ENCODE measurements around the gene CNOT1. TPM values are rescaled to one million over a fixed set of nuclear protein-coding genes. Genes with fewer than 3 reads are reported as not detected.

Gene CNOT1
- total RNA-seq, 6 donors from 2014 or later, result 78.9 to 158 (median 151) TPM

DNA sequence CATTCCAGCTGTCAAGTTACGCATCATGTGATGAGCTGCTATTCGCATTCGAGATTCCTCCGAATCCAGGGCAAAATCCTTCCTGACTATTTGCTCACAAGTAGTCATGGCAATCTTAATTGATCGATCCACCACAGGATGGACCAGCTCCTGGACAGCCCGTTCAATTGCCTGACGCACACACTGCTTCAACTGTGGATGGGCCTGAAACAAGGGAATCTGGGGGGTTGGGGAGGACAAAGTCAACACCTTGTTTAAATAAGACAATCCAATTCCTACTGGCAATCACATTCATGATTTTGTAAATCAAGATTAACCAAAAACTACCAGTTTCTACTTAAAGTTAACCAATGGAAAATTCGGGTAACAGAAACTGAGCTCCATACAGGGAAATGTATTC lies 85.9 kb downstream of the CNOT1 start:
- DNase-seq (no peak), ATAC-seq (ENCODE audit: low FRiP score in 2 of 2) (no peak)
- Histone ChIP-seq H3K27ac (no peak overlapping the region), H3K4me1 (no peaks in the 10 kb centered on the region), H3K27me3 (no peaks in the 10 kb centered on the region), H3K36me3 (peaks cover 63 to 100% (median 92%) of the 10 kb centered on the region in 4 donors), H3K4me3 (no peak overlapping the region), H3K9me3 (no peaks in the 10 kb centered on the region)
- TF ChIP-seq POLR2AphosphoS5 (IDR thresholded peaks at IDR 0.05), result no peak
- TF ChIP-seq EP300 (IDR thresholded peaks at IDR 0.05), result no peak
- TF ChIP-seq POLR2A (IDR thresholded peaks at IDR 0.05), result no peak
- TF ChIP-seq, protein P1, sequence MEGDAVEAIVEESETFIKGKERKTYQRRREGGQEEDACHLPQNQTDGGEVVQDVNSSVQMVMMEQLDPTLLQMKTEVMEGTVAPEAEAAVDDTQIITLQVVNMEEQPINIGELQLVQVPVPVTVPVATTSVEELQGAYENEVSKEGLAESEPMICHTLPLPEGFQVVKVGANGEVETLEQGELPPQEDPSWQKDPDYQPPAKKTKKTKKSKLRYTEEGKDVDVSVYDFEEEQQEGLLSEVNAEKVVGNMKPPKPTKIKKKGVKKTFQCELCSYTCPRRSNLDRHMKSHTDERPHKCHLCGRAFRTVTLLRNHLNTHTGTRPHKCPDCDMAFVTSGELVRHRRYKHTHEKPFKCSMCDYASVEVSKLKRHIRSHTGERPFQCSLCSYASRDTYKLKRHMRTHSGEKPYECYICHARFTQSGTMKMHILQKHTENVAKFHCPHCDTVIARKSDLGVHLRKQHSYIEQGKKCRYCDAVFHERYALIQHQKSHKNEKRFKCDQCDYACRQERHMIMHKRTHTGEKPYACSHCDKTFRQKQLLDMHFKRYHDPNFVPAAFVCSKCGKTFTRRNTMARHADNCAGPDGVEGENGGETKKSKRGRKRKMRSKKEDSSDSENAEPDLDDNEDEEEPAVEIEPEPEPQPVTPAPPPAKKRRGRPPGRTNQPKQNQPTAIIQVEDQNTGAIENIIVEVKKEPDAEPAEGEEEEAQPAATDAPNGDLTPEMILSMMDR (IDR thresholded peaks at IDR 0.05), result no peak
- 94 to 97% methylated on average over 8 of the region's 8 CpGs for WGBS, 2 donors

DNA sequence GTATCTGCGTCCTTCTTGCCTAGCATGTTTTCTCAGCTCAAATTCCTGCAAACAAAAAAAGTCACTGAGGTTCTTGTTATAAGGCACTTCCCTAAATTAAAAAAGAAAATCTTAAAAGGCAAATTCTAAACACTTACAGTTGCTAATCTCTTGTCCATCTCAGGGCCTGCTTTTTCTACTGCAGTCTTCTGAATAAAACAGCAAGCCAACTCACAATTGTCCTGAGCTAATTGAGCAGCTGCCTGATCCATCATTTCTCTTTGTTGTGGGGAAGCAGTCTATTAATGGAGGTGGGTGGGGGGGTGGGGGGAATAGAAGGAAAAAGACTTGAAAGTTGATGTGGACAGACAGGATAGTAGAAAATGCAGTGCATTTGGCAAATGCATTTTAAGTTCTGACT lies 87.3 kb downstream of the CNOT1 start:
- TF ChIP-seq EP300 (IDR thresholded peaks at IDR 0.05) (no peak), POLR2AphosphoS5 (IDR thresholded peaks at IDR 0.05) (no peak), POLR2A (IDR thresholded peaks at IDR 0.05) (no peak)
- TF ChIP-seq, protein P1 (IDR thresholded peaks at IDR 0.05), result no peak
- DNase-seq (no peak), ATAC-seq (ENCODE audit: low FRiP score in 2 of 2) (no peak)
- WGBS, 2 donors, result 92 to 94% methylated on average over 1 of the region's 1 CpG
- Histone ChIP-seq H3K36me3 (peaks cover 71 to 100% (median 98%) of the 10 kb centered on the region in 4 donors), H3K9me3 (no peaks in the 10 kb centered on the region), H3K4me1 (no peaks in the 10 kb centered on the region), H3K27me3 (no peaks in the 10 kb centered on the region), H3K4me3 (no peak overlapping the region), H3K27ac (no peak overlapping the region)

DNA sequence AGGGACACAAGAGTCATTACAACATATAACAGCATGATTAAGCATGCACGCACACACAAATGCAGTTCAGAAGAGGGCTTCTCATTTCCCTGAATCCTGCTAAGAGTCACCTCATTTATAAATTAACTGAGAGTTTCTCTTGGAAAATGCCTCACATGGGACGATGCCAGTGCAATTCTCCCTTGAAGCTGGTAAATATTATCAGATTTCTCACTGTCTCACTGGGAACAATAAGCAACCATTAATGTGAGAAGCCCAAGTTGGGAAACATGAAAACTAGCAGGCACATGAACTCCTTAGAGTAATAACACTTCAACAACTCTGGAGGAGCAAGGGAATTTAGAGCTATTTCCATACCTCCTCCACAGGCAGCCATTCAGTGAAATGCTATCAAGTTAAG lies 87.9 kb downstream of the CNOT1 start:
- WGBS, 2 donors, result 88 to 90% methylated on average over 2 of the region's 2 CpGs
- peaks cover 72 to 100% (median 98%) of the 10 kb centered on the region in 4 donors for H3K36me3 ChIP-seq

DNA sequence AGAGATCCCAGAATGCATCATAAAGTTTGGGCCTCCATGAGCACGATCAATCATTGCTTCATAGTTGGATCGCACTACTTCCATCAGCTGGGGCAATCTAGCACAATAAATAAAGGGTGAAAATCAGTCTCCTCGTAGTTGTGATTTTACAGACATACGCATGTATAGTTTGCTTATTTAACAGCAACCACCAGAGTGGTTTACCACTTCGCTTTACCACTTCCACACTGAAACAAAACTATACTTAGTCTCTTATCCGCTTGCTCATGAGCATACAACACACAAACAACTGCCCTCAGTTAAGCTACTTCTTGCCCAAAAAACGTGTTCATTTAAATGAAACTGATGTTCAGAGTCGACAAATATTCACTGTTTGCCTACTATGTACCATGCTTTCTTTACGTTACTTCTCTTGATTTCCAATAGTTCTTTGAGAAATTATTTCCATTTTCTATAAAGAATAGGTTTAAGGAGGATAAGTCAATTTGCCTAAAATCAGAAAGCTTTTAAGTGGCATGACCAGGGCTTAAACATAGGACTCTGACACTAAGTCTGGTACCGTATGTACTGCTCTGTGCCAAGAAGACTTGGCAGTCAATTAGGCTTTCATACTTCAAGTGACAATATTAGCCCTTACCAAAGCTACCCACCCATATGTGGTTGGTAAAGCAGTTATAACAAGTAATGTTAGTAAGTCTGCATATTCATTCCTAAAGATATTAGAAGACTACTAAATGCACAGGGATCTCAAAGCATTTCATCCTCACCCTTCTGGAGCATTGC lies 92.3 kb downstream of the CNOT1 start:
- Histone ChIP-seq H3K36me3 (peaks cover 63 to 100% (median 91%) of the 10 kb centered on the region in 4 donors), H3K4me3 (no peak overlapping the region), H3K27me3 (no peaks in the 10 kb centered on the region), H3K4me1 (no peaks in the 10 kb centered on the region), H3K9me3 (no peaks in the 10 kb centered on the region), H3K27ac (no peak overlapping the region)
- no peak for TF ChIP-seq POLR2A (IDR thresholded peaks at IDR 0.05)
- TF ChIP-seq, protein P1 (IDR thresholded peaks at IDR 0.05), result no peak
- 90 to 96% methylated on average over 10 of the region's 10 CpGs for WGBS, 2 donors
- DNase-seq, result no peak
- peak in 1 of 2 donors; percentile 30 for ATAC-seq (ENCODE audit: low FRiP score in 2 of 2)

More for the DNA sequence above, 87.9 kb downstream of the CNOT1 start:
- no peak overlapping the region for H3K27ac ChIP-seq
- DNase-seq, result no peak
- no peak for TF ChIP-seq POLR2AphosphoS5 (IDR thresholded peaks at IDR 0.05)
- TF ChIP-seq POLR2A (IDR thresholded peaks at IDR 0.05), result no peak
- no peak for TF ChIP-seq EP300 (IDR thresholded peaks at IDR 0.05)
- TF ChIP-seq, protein P1 (IDR thresholded peaks at IDR 0.05), result no peak
- H3K4me1 ChIP-seq, result no peaks in the 10 kb centered on the region
- H3K9me3 ChIP-seq, result no peaks in the 10 kb centered on the region
- H3K4me3 ChIP-seq, result no peak overlapping the region
- ATAC-seq (ENCODE audit: low FRiP score in 2 of 2), result no peak
- H3K27me3 ChIP-seq, result no peaks in the 10 kb centered on the region

DNA sequence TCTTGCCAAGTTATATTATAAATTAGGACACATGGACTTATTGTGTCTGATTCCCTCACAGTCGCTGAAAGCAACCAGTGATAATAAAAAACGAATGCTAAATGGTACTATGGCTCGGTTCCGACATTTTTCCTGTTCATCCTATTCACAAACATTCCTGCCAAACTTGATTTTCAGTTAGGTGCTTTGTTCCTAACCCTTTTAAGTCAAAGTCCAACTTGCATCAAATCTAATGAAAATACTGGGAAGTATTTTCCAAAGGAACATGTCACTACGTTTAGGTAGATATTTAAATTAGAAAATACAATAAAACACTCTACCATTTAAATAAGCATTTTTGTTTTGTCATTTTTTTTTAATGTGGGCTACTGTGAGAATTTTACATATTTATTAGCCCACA lies 93.3 kb downstream of the CNOT1 start:
- DNase-seq (no peak), ATAC-seq (ENCODE audit: low FRiP score in 2 of 2) (no peak)
- Histone ChIP-seq H3K4me1 (no peaks in the 10 kb centered on the region), H3K4me3 (no peak overlapping the region), H3K9me3 (no peaks in the 10 kb centered on the region), H3K36me3 (peaks cover 65 to 100% (median 91%) of the 10 kb centered on the region in 4 donors), H3K27me3 (no peaks in the 10 kb centered on the region), H3K27ac (no peak overlapping the region)
- TF ChIP-seq POLR2AphosphoS5 (IDR thresholded peaks at IDR 0.05) (no peak), POLR2A (IDR thresholded peaks at IDR 0.05) (no peak), EP300 (IDR thresholded peaks at IDR 0.05) (no peak)
- TF ChIP-seq, protein P1 (IDR thresholded peaks at IDR 0.05), result no peak
- WGBS, 2 donors, result 81 to 82% methylated on average over 5 of the region's 5 CpGs

Data from upper lobe of left lung (tissue), 6 donors.